ENCODE results near the gene OR6K3. TPM values are rescaled to one million over a fixed set of nuclear protein-coding genes. Genes with fewer than 3 reads are reported as not detected.
A peak's percentile ranks its signal among the peaks of the same experiment; 100 is the strongest.

Gene OR6K3
- total RNA-seq, 5 donors from 2014 or later (not counting 1 experiment from before 2014, with no cell fraction given): not detected

GRCh38 chr1:158730453-158730852, 9.9 kb upstream of the OR6K3 start:
- H3K27ac ChIP-seq (ENCODE audit: low read length): no peak overlapping the region
- H3K4me3 ChIP-seq (ENCODE audit: control insufficient read depth in 1 of 2, extremely low read depth in 1 of 2, low read length in 1 of 2): no peak overlapping the region
- CTCF ChIA-PET: no interaction called here
- POLR2A ChIA-PET: no interaction called here
- no peaks in the 10 kb centered on the region for H3K9me3 ChIP-seq
- Mint-ChIP-seq H3K4me3 (no peak overlapping the region), H3K9me3 (no peaks in the 10 kb centered on the region), H3K36me3 (no peaks in the 10 kb centered on the region), H3K27ac (no peak overlapping the region), H3K27me3 (peaks cover 0 to 2% of the 10 kb centered on the region in 2 donors), H3K4me1 (no peaks in the 10 kb centered on the region)
- H3K36me3 ChIP-seq (ENCODE audit: control insufficient read depth in 2 of 2, extremely low read depth in 1 of 2, insufficient read depth in 1 of 2, low read length in 1 of 2): no peaks in the 10 kb centered on the region
- H3K27me3 ChIP-seq (replicated peaks in 1 of 2; ENCODE audit: control insufficient read depth in 2 of 2, extremely low read depth in 1 of 2, insufficient read depth in 2 of 2, low read length in 1 of 2): no peaks in the 10 kb centered on the region
- no CpG with 5 or more reads among the region's 4 CpGs for WGBS (ENCODE audit: insufficient coverage)
- H3K4me1 ChIP-seq (ENCODE audit: control insufficient read depth in 1 of 2, extremely low read depth in 1 of 2, insufficient read depth in 2 of 2, low read length in 2 of 2): no peaks in the 10 kb centered on the region
- ATAC-seq (replicated peaks in 1 of 4) (no peak), DNase-seq (no peak)

- no peak overlapping the region for H3K4me3 ChIP-seq (ENCODE audit: control insufficient read depth in 1 of 2, extremely low read depth in 1 of 2, low read length in 1 of 2)
- H3K4me1 ChIP-seq (ENCODE audit: control insufficient read depth in 1 of 2, extremely low read depth in 1 of 2, insufficient read depth in 2 of 2, low read length in 2 of 2): no peaks in the 10 kb centered on the region
- no peaks in the 10 kb centered on the region for H3K27me3 ChIP-seq (replicated peaks in 1 of 2; ENCODE audit: control insufficient read depth in 2 of 2, extremely low read depth in 1 of 2, insufficient read depth in 2 of 2, low read length in 1 of 2)
- Mint-ChIP-seq H3K4me1 (no peaks in the 10 kb centered on the region), H3K27ac (no peak overlapping the region), H3K4me3 (no peak overlapping the region), H3K27me3 (peaks cover 7 to 9% of the 10 kb centered on the region in 2 donors), H3K36me3 (no peaks in the 10 kb centered on the region), H3K9me3 (no peaks in the 10 kb centered on the region)
- WGBS (ENCODE audit: insufficient coverage): no CpG with 5 or more reads among the region's 3 CpGs
- ChIA-PET POLR2A (no interaction called here), CTCF (no interaction called here)
- DNase-seq: no peak
- H3K36me3 ChIP-seq (ENCODE audit: control insufficient read depth in 2 of 2, extremely low read depth in 1 of 2, insufficient read depth in 1 of 2, low read length in 1 of 2): no peaks in the 10 kb centered on the region
- H3K27ac ChIP-seq (ENCODE audit: low read length): no peak overlapping the region
- ATAC-seq (replicated peaks in 1 of 4): no peak
- H3K9me3 ChIP-seq: no peaks in the 10 kb centered on the region
Observed at GRCh38 chr1:158728510-158729225, 8.1 kb upstream of the OR6K3 start.

DNA sequence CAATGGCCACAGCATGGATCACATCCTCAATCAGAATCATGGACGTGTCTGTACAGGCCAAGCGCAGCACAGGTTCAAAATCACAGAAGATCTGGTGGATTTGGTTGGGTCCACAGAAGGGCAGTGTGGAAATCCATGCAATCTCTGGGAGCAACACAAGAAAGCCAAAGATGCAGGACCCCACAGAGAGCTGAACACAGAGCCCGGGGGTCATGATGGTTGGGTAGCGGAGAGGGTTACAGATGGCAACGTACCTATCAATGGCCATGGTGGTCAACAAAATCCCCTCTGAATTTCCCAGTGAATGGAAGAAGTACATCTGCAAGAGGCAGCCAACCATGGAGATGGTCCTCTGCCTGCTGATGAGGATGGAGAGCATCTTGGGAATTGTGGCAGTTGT, 3.9 kb upstream of the OR6K3 start:
- no peaks in the 10 kb centered on the region for H3K9me3 Mint-ChIP-seq
- ATAC-seq (replicated peaks in 1 of 4) (no peak), DNase-seq (no peak)
- H3K27ac Mint-ChIP-seq: no peak overlapping the region
- H3K4me3 Mint-ChIP-seq: no peak overlapping the region
- Histone ChIP-seq H3K27ac (ENCODE audit: low read length) (no peak overlapping the region), H3K4me3 (ENCODE audit: control insufficient read depth in 1 of 2, extremely low read depth in 1 of 2, low read length in 1 of 2) (no peak overlapping the region), H3K4me1 (ENCODE audit: control insufficient read depth in 1 of 2, extremely low read depth in 1 of 2, insufficient read depth in 2 of 2, low read length in 2 of 2) (no peaks in the 10 kb centered on the region), H3K36me3 (ENCODE audit: control insufficient read depth in 2 of 2, extremely low read depth in 1 of 2, insufficient read depth in 1 of 2, low read length in 1 of 2) (no peaks in the 10 kb centered on the region), H3K9me3 (no peaks in the 10 kb centered on the region), H3K27me3 (replicated peaks in 1 of 2; ENCODE audit: control insufficient read depth in 2 of 2, extremely low read depth in 1 of 2, insufficient read depth in 2 of 2, low read length in 1 of 2) (no peaks in the 10 kb centered on the region)
- POLR2A ChIA-PET: no interaction called here
- CTCF ChIA-PET: interaction anchor here in 1 of 2 donors (0.6 kb wide), 1 partner anchor 574 kb away, joined by 3 read pairs; no protein-coding TSS in a partner anchor
- WGBS (ENCODE audit: insufficient coverage): 86% methylated on average over 2 of the region's 5 CpGs
- H3K4me1 Mint-ChIP-seq: no peaks in the 10 kb centered on the region
- H3K27me3 Mint-ChIP-seq: peaks cover 17 to 20% of the 10 kb centered on the region in 2 donors
- H3K36me3 Mint-ChIP-seq: no peaks in the 10 kb centered on the region

DNA sequence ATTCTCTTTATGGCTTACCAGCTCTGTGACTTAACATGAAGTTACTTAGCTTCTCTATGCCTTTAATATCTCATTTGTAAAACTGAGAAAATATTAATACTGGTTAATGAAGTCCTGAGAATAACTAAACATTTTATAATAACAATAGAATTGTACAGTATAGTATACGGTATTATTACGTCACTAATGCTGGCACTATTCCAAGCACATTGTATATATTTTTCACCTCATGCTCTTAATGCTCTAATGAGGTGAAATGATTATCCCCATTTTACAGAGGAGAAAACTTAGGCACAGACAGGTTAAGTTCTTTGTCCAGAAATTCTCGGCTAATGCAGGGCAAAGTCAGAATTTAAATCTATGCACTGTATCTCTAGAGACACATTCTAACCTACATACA, 856 bp downstream of the OR6K3 start:
- Mint-ChIP-seq H3K27ac (no peak overlapping the region), H3K9me3 (no peaks in the 10 kb centered on the region), H3K4me3 (no peak overlapping the region), H3K36me3 (no peaks in the 10 kb centered on the region), H3K4me1 (no peaks in the 10 kb centered on the region), H3K27me3 (peaks cover 29 to 39% of the 10 kb centered on the region in 2 donors)
- Histone ChIP-seq H3K27me3 (replicated peaks in 1 of 2; ENCODE audit: control insufficient read depth in 2 of 2, extremely low read depth in 1 of 2, insufficient read depth in 2 of 2, low read length in 1 of 2) (no peaks in the 10 kb centered on the region), H3K36me3 (ENCODE audit: control insufficient read depth in 2 of 2, extremely low read depth in 1 of 2, insufficient read depth in 1 of 2, low read length in 1 of 2) (no peaks in the 10 kb centered on the region), H3K9me3 (no peaks in the 10 kb centered on the region), H3K4me3 (ENCODE audit: control insufficient read depth in 1 of 2, extremely low read depth in 1 of 2, low read length in 1 of 2) (no peak overlapping the region), H3K27ac (ENCODE audit: low read length) (no peak overlapping the region), H3K4me1 (ENCODE audit: control insufficient read depth in 1 of 2, extremely low read depth in 1 of 2, insufficient read depth in 2 of 2, low read length in 2 of 2) (no peaks in the 10 kb centered on the region)
- WGBS (ENCODE audit: insufficient coverage): no CpG with 5 or more reads among the region's 3 CpGs
- ChIA-PET POLR2A (interaction anchor here in 1 of 2 donors (0.6 kb wide), 1 partner anchor 1341 kb away, joined by 3 read pairs; no protein-coding TSS in a partner anchor), CTCF (no interaction called here)
- no peak for ATAC-seq (replicated peaks in 1 of 4)
- no peak for DNase-seq

DNA sequence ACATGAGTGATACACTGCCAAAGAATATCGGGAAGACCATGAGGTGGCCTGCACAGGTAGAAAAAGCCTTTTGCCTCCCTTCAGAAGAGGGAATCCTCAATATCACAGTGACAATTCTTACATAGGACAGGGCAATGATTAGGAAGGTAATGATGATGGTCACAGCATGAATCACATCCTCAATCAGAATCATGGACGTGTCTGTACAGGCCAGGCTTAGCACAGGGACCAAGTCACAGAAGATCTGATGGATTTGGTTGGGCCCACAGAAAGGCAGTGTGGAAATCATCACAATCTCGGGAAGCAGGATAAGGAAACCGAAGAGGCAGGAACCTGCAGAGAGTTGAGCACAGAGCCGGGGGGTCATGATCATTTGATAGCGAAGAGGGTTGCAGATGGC, 3.2 kb downstream of the OR6K3 start:
- Histone ChIP-seq H3K4me1 (ENCODE audit: control insufficient read depth in 1 of 2, extremely low read depth in 1 of 2, insufficient read depth in 2 of 2, low read length in 2 of 2) (no peaks in the 10 kb centered on the region), H3K36me3 (ENCODE audit: control insufficient read depth in 2 of 2, extremely low read depth in 1 of 2, insufficient read depth in 1 of 2, low read length in 1 of 2) (no peaks in the 10 kb centered on the region), H3K4me3 (ENCODE audit: control insufficient read depth in 1 of 2, extremely low read depth in 1 of 2, low read length in 1 of 2) (no peak overlapping the region), H3K9me3 (no peaks in the 10 kb centered on the region), H3K27ac (ENCODE audit: low read length) (no peak overlapping the region), H3K27me3 (replicated peaks in 1 of 2; ENCODE audit: control insufficient read depth in 2 of 2, extremely low read depth in 1 of 2, insufficient read depth in 2 of 2, low read length in 1 of 2) (no peaks in the 10 kb centered on the region)
- 83% methylated on average over 5 of the region's 6 CpGs for WGBS (ENCODE audit: insufficient coverage)
- Mint-ChIP-seq H3K27me3 (peaks cover 29 to 32% of the 10 kb centered on the region in 2 donors), H3K27ac (no peak overlapping the region), H3K36me3 (no peaks in the 10 kb centered on the region), H3K9me3 (no peaks in the 10 kb centered on the region), H3K4me1 (no peaks in the 10 kb centered on the region), H3K4me3 (no peak overlapping the region)
- no peak for ATAC-seq (replicated peaks in 1 of 4)
- POLR2A ChIA-PET: no interaction called here
- CTCF ChIA-PET: no interaction called here
- no peak for DNase-seq

DNA sequence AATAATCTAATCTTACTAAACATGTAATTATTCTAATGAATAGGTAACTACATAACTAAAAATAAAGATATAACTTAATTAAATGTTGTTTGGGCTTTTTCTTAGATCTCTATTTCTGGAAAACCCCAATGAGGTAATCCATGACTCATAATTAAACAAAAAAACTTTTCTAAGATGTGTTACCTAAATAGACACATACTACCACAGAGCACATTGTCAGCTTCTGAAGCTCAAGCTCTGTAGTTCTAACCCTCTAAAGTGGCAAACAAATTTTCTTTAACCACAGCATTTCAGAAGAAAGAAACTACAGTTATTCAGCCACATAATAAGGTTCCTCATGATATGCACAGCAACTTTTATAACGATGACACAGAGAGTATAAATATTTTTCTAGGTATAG, 4.2 kb downstream of the OR6K3 start:
- H3K9me3 Mint-ChIP-seq: no peaks in the 10 kb centered on the region
- Histone ChIP-seq H3K4me1 (ENCODE audit: control insufficient read depth in 1 of 2, extremely low read depth in 1 of 2, insufficient read depth in 2 of 2, low read length in 2 of 2) (no peaks in the 10 kb centered on the region), H3K4me3 (ENCODE audit: control insufficient read depth in 1 of 2, extremely low read depth in 1 of 2, low read length in 1 of 2) (no peak overlapping the region), H3K27ac (ENCODE audit: low read length) (no peak overlapping the region), H3K9me3 (no peaks in the 10 kb centered on the region), H3K27me3 (replicated peaks in 1 of 2; ENCODE audit: control insufficient read depth in 2 of 2, extremely low read depth in 1 of 2, insufficient read depth in 2 of 2, low read length in 1 of 2) (no peaks in the 10 kb centered on the region), H3K36me3 (ENCODE audit: control insufficient read depth in 2 of 2, extremely low read depth in 1 of 2, insufficient read depth in 1 of 2, low read length in 1 of 2) (no peaks in the 10 kb centered on the region)
- no peaks in the 10 kb centered on the region for H3K4me1 Mint-ChIP-seq
- ATAC-seq (replicated peaks in 1 of 4) (no peak), DNase-seq (no peak)
- H3K4me3 Mint-ChIP-seq: no peak overlapping the region
- H3K27me3 Mint-ChIP-seq: peaks cover 30 to 37% of the 10 kb centered on the region in 2 donors
- POLR2A ChIA-PET: no interaction called here
- no CpG with 5 or more reads among the region's 1 CpG for WGBS (ENCODE audit: insufficient coverage)
- CTCF ChIA-PET: no interaction called here
- no peaks in the 10 kb centered on the region for H3K36me3 Mint-ChIP-seq
- no peak overlapping the region for H3K27ac Mint-ChIP-seq

DNA sequence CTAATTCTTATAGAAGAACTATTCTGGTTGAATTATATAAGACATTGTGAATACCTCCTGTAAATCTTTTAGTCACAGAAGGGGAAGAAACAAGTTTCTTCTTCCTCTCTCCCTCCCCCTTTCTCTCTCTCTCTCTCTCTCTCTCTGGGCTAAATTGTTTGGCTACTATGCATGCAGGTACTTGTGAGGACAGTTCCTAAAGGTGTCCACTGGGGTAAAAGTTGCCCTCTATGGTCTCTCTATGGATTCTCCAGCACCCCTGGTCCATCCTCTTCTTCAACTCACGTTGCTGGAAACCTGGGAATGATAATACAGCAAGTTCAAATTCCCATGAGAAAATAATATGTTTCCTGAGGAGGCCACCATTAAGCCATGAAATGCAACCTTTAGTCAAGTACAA, 5.8 kb downstream of the OR6K3 start:
- H3K27me3 ChIP-seq (replicated peaks in 1 of 2; ENCODE audit: control insufficient read depth in 2 of 2, extremely low read depth in 1 of 2, insufficient read depth in 2 of 2, low read length in 1 of 2): no peaks in the 10 kb centered on the region
- no peaks in the 10 kb centered on the region for H3K9me3 Mint-ChIP-seq
- no peaks in the 10 kb centered on the region for H3K4me1 Mint-ChIP-seq
- no peaks in the 10 kb centered on the region for H3K9me3 ChIP-seq
- peak overlapping the region in 1 of 2 donors; percentile 44 for H3K27ac Mint-ChIP-seq
- no peaks in the 10 kb centered on the region for H3K4me1 ChIP-seq (ENCODE audit: control insufficient read depth in 1 of 2, extremely low read depth in 1 of 2, insufficient read depth in 2 of 2, low read length in 2 of 2)
- H3K27me3 Mint-ChIP-seq: peaks cover 33 to 34% of the 10 kb centered on the region in 2 donors
- no CpG with 5 or more reads among the region's 1 CpG for WGBS (ENCODE audit: insufficient coverage)
- H3K4me3 ChIP-seq (ENCODE audit: control insufficient read depth in 1 of 2, extremely low read depth in 1 of 2, low read length in 1 of 2): no peak overlapping the region
- H3K27ac ChIP-seq (ENCODE audit: low read length): no peak overlapping the region
- H3K36me3 Mint-ChIP-seq: no peaks in the 10 kb centered on the region
- DNase-seq (no peak), ATAC-seq (replicated peaks in 1 of 4) (no peak)
- no peak overlapping the region for H3K4me3 Mint-ChIP-seq
- no peaks in the 10 kb centered on the region for H3K36me3 ChIP-seq (ENCODE audit: control insufficient read depth in 2 of 2, extremely low read depth in 1 of 2, insufficient read depth in 1 of 2, low read length in 1 of 2)
- CTCF ChIA-PET: no interaction called here
- POLR2A ChIA-PET: no interaction called here
